OCI-LY1 (cell line): Measurements from ENCODE around the gene NLRC3.

Source experiments
- H2AFZ ChIP-seq: fragments of 200-600 bp; sonication (generic), shearing (Covaris generic); 2 replicates; pipeline ENCODE4 v1.6.0; 2014; ENCODE audit warnings: antibody characterized with exemption, mild to moderate bottlenecking, low read length
- H3F3A ChIP-seq: fragments of 200-600 bp; sonication (generic), shearing (Covaris generic); 2 replicates; pipeline ENCODE4 v1.6.0; 2014; ENCODE audit warnings: mild to moderate bottlenecking, antibody characterized with exemption, low read length, moderate library complexity; ENCODE audit not compliant: insufficient read depth
- H3K27ac ChIP-seq: fragments of 200-600 bp; sonication (generic); 2 replicates; pipeline ENCODE4 v1.5.1; 2014; ENCODE audit warnings: low read length, mixed run types, mild to moderate bottlenecking, low read depth; ENCODE audit not compliant: poor library complexity, severe bottlenecking
- H3K27me3 ChIP-seq: fragments of 200-600 bp; sonication (generic); 2 replicates; pipeline ENCODE4 v1.6.0; 2014; ENCODE audit warnings: antibody characterized with exemption, mild to moderate bottlenecking, low read length, moderate library complexity; ENCODE audit not compliant: insufficient read depth
- H3K36me3 ChIP-seq: fragments of 200-600 bp; sonication (generic); 2 replicates; pipeline ENCODE4 v1.6.1; 2014; ENCODE audit warnings: mild to moderate bottlenecking, antibody characterized with exemption, low read length, moderate library complexity, mixed read lengths; ENCODE audit not compliant: insufficient read depth
- H3K4me1 ChIP-seq: fragments of 200-600 bp; sonication (generic); 2 replicates; pipeline ENCODE4 v1.5.1; 2014; ENCODE audit warnings: mild to moderate bottlenecking, low read length, moderate library complexity; ENCODE audit not compliant: insufficient read depth, severe bottlenecking
- H3K4me2 ChIP-seq: fragments of 200-600 bp; sonication (generic), shearing (Covaris generic); 2 replicates; pipeline ENCODE4 v1.6.1; 2014; ENCODE audit warnings: low read length
- H3K4me3 ChIP-seq: fragments of 200-600 bp; sonication (generic); 2 replicates; pipeline ENCODE4 v1.5.1; 2014; ENCODE audit warnings: low read length, low read depth, mild to moderate bottlenecking, mixed read lengths; ENCODE audit not compliant: poor library complexity, severe bottlenecking
- H3K79me2 ChIP-seq: fragments of 200-600 bp; shearing (Covaris generic); 2 replicates; pipeline ENCODE4 v1.6.1; 2016; ENCODE audit warnings: mixed run types, low read length, mixed read lengths; ENCODE audit not compliant: insufficient read depth
- H3K9ac ChIP-seq: fragments of 200-600 bp; sonication (generic), shearing (Covaris generic); 2 replicates; pipeline ENCODE4 v1.6.1; 2014; ENCODE audit warnings: mild to moderate bottlenecking, low read length, mixed read lengths
- H3K9me2 ChIP-seq: fragments of 200-600 bp; sonication (generic), shearing (Covaris generic); 2 replicates; pipeline ENCODE4 v1.6.1; 2014; ENCODE audit warnings: low read depth, mild to moderate bottlenecking, low read length, mixed read lengths
- H3K9me3 ChIP-seq: fragments of 200-600 bp; shearing (Covaris generic); 2 replicates; pipeline ENCODE4 v1.6.1; 2014; ENCODE audit warnings: low read length, mixed read lengths
- H4K20me1 ChIP-seq: fragments of 200-600 bp; sonication (generic), shearing (Covaris generic); 2 replicates; pipeline ENCODE4 v1.6.0; 2016; ENCODE audit warnings: mild to moderate bottlenecking, low read length; ENCODE audit not compliant: insufficient read depth
- CTCF ChIP-seq: fragments of 200-600 bp; sonication (generic), shearing (Covaris generic); IDR thresholded peaks from 2 replicates; pipeline ENCODE4 v1.5.1; 2017; ENCODE audit warnings: mild to moderate bottlenecking, antibody characterized with exemption, low read length, moderate library complexity, mixed read lengths
- EZH2 ChIP-seq: fragments of 200-600 bp; sonication (generic), shearing (Covaris generic); IDR thresholded peaks from 2 replicates; pipeline ENCODE4 v1.8.0; 2017; ENCODE audit warnings: borderline replicate concordance, mixed run types, mild to moderate bottlenecking, antibody characterized with exemption, low read length, moderate library complexity, mixed read lengths

Gene NLRC3

GRCh38 chr16:3577302-3577752, at the start of gene NLRC3:
Gene NLRC3, minus strand, starts transcription at chr16:3577403. Its CDS starts 12,367 bp downstream, at chr16:3565036.
- Histone ChIP-seq H3K27me3 (no peaks in the 10 kb centered on the region), H3K4me3 (peak within 1 kb of the TSS; percentile 69), H2AFZ (no peak within 1 kb of the TSS), H4K20me1 (no peaks in the 10 kb centered on the region), H3K27ac (peak within 1 kb of the TSS; percentile 88), H3K4me1 (peaks cover 60% of the 10 kb centered on the region), H3K9me2 (no peaks in the 10 kb centered on the region), H3F3A (no peaks in the 10 kb centered on the region), H3K4me2 (peak within 1 kb of the TSS; percentile 70), H3K9ac (peak within 1 kb of the TSS; percentile 75), H3K79me2 (no peaks in the 10 kb centered on the region), H3K36me3 (0 out of 2 replicates have a peak, but pooled peaks cover under 1% of the 10 kb centered on the region), H3K9me3 (no peaks in the 10 kb centered on the region)
- TF ChIP-seq CTCF (no peak), EZH2 (no peak)

GRCh38 chr16:3625911-3626732, 48.9 kb upstream of the NLRC3 start:
- Histone ChIP-seq H3K9me3 (no peaks in the 10 kb centered on the region), H3K9me2 (no peaks in the 10 kb centered on the region), H3K27me3 (no peaks in the 10 kb centered on the region), H3K4me1 (peaks cover 78% of the 10 kb centered on the region), H3K27ac (peak overlapping the region; percentile 96), H3K4me2 (peak overlapping the region; percentile 33), H4K20me1 (no peaks in the 10 kb centered on the region), H3K79me2 (peaks cover 19% of the 10 kb centered on the region), H3K36me3 (no peaks in the 10 kb centered on the region), H3K4me3 (no peak overlapping the region), H3K9ac (peak overlapping the region; percentile 23; the same call in 1 of the 2 replicates), H2AFZ (no peak overlapping the region), H3F3A (peaks cover 15% of the 10 kb centered on the region; the same call in 1 of the 2 replicates)
- TF ChIP-seq CTCF = peak; percentile 63
- no peak for TF ChIP-seq EZH2

- Histone ChIP-seq H3K27me3 (no peaks in the 10 kb centered on the region), H3K9me2 (no peaks in the 10 kb centered on the region), H3F3A (peaks cover 15% of the 10 kb centered on the region; the same call in 1 of the 2 replicates), H3K9ac (peak overlapping the region; percentile 23; the same call in 1 of the 2 replicates), H3K4me1 (peaks cover 86% of the 10 kb centered on the region), H3K4me3 (no peak overlapping the region), H4K20me1 (no peaks in the 10 kb centered on the region), H3K9me3 (no peaks in the 10 kb centered on the region), H3K27ac (peak overlapping the region; percentile 96), H3K36me3 (no peaks in the 10 kb centered on the region), H3K4me2 (peak overlapping the region; percentile 33; the same call in 1 of the 2 replicates), H2AFZ (no peak overlapping the region), H3K79me2 (peaks cover 16% of the 10 kb centered on the region)
- TF ChIP-seq CTCF (no peak), EZH2 (no peak)
Measured at GRCh38 chr16:3625331-3625730, 48.1 kb upstream of the NLRC3 start.
